GM21367 (cell line): ENCODE data around the gene PPP6R1.
"Not testable (repeated sequence)": the region's sequence is repeated elsewhere in the genome, so short reads cannot be mapped to it uniquely, and the experiment has no call there.

Source experiments
- ATAC-seq: cut with Tn5 transposase; IDR thresholded peaks from one replicate; pipeline ENCODE4 v1.9.1; 2021; ENCODE audit not compliant: unreplicated experiment

The PPP6R1 gene

GRCh38 chr19:55225415-55225958, 33.3 kb downstream of the PPP6R1 start:
- no peak for ATAC-seq

GRCh38 chr19:55224679-55225414, 34.0 kb downstream of the PPP6R1 start:
- not testable (repeated sequence) for ATAC-seq

- ATAC-seq = no peak
Measured at GRCh38 chr19:55224038-55224665, 34.7 kb downstream of the PPP6R1 start.

- ATAC-seq = no peak
Measured at GRCh38 chr19:55223291-55224037, 35.4 kb downstream of the PPP6R1 start.

- ATAC-seq = no peak
Measured at GRCh38 chr19:55220525-55220924, 38.3 kb downstream of the PPP6R1 start.

GRCh38 chr19:55216461-55217198, 42.2 kb downstream of the PPP6R1 start:
- no peak for ATAC-seq

GRCh38 chr19:55213547-55213946, 45.3 kb downstream of the PPP6R1 start:
- no peak for ATAC-seq

- no peak for ATAC-seq
Measured at GRCh38 chr19:55212447-55212846, 46.4 kb downstream of the PPP6R1 start.

GRCh38 chr19:55209693-55210472, 48.9 kb downstream of the PPP6R1 start:
- no peak for ATAC-seq

GRCh38 chr19:55208880-55209692, 49.7 kb downstream of the PPP6R1 start, which contains the start of gene PTPRH:
Gene PTPRH, minus strand, starts transcription at chr19:55209501. Its CDS starts 68 bp downstream, at chr19:55209433.
- ATAC-seq = no peak

GRCh38 chr19:55206664-55207500, 51.9 kb downstream of the PPP6R1 start:
- ATAC-seq = no peak

- ATAC-seq = not testable (repeated sequence)
Measured at GRCh38 chr19:55202199-55202598, 56.6 kb downstream of the PPP6R1 start.

- no peak for ATAC-seq
Measured at GRCh38 chr19:55199620-55200204, 59.1 kb downstream of the PPP6R1 start.

GRCh38 chr19:55198651-55199050, 60.2 kb downstream of the PPP6R1 start:
- ATAC-seq = no peak

- ATAC-seq = no peak
Measured at GRCh38 chr19:55197528-55197927, 61.3 kb downstream of the PPP6R1 start.

- ATAC-seq = no peak
Measured at GRCh38 chr19:55196803-55197202, 62.0 kb downstream of the PPP6R1 start.

- ATAC-seq = no peak
Measured at GRCh38 chr19:55193481-55193880, 65.3 kb downstream of the PPP6R1 start.

- no peak for ATAC-seq
Measured at GRCh38 chr19:55189403-55189835, 69.4 kb downstream of the PPP6R1 start.
